A549 (cell line): ENCODE data around the gene PLD1. TPM values are rescaled to one million over a fixed set of nuclear protein-coding genes. Genes with fewer than 3 reads are reported as not detected.

Source experiments
- ATAC-seq, 2 experiments: fragments of 200-7000 bp in 1 of 2; fragments of >200 bp in 1 of 2; cut with Nextera tagmentation in 1 of 2; cut with Tn5 transposase in 1 of 2; 3 replicates each; pipeline versions ENCODE4 v1.8.0 to v1.9.1; 2018 to 2020; ENCODE audit warnings: mild to moderate bottlenecking in 1 of 2, moderate library complexity in 1 of 2
- CTCF ChIA-PET: fragments of 300-600 bp; sonication (Branson Sonifier 250); formaldehyde crosslinking; extraction: SDS; loops from one replicate; lab custom pipeline; 2021; ENCODE audit warnings: antibody characterized with exemption, inconsistent platforms; lab: Yijun Ruan, JAX
- POLR2A ChIA-PET: fragments of 350-600 bp; formaldehyde crosslinking; extraction: SDS; loops from one replicate; lab custom pipeline; 2021; ENCODE audit warnings: antibody characterized with exemption, inconsistent platforms; lab: Yijun Ruan, JAX
- DNase-seq, 2 experiments: peaks; one replicate each; pipeline versions ENCODE4 v3.0.0 to v3.0.0-alpha.2; 2011 to 2016; ENCODE audit warnings: low read depth in 1 of 2, low spot score in 1 of 2
- FAIRE-seq: peaks from 2 replicates; lab custom pipeline; 2011; peaks lifted over from hg19 to GRCh38; lab: Jason Lieb, UNC
- H3K27ac ChIP-seq, 2 experiments: fragments of >200 bp; sonication (Bioruptor Twin); formaldehyde crosslinking; 3 replicates each; pipeline ENCODE4 v1.5.1; 2016 to 2017
- H3K4me1 ChIP-seq: fragments of >200 bp; sonication (Bioruptor Twin); formaldehyde crosslinking; 3 replicates; pipeline ENCODE4 v1.6.1; 2016
- H3K4me2 ChIP-seq: fragments of >200 bp; sonication (Bioruptor Twin); formaldehyde crosslinking; 3 replicates; pipeline ENCODE4 v1.6.1; 2016
- H3K4me3 ChIP-seq: fragments of >200 bp; sonication (Bioruptor Twin); formaldehyde crosslinking; 3 replicates; pipeline ENCODE4 v1.5.1; 2016
- H3K9me3 ChIP-seq: fragments of >200 bp; sonication (Bioruptor Twin); formaldehyde crosslinking; 3 replicates; pipeline ENCODE4 v1.6.1; 2016
- BHLHE40 ChIP-seq: IDR thresholded peaks from 2 replicates; pipeline ENCODE4 v1.6.1; 2012; ENCODE audit warnings: low read depth, low read length, inconsistent platforms
- CHD4 ChIP-seq: fragments of 200-600 bp; sonication (generic); IDR thresholded peaks from 2 replicates; pipeline ENCODE4 v1.6.1; 2016; ENCODE audit warnings: antibody characterized with exemption, mild to moderate bottlenecking, borderline replicate concordance
- CTCF ChIP-seq: fragments of >200 bp; sonication (Bioruptor Twin); formaldehyde crosslinking; IDR thresholded peaks from 3 replicates; pipeline ENCODE4 v1.5.1; 2016
- E2F6 ChIP-seq: IDR thresholded peaks from 2 replicates; pipeline ENCODE4 v1.6.1; 2012; ENCODE audit warnings: low read depth, borderline replicate concordance
- EHF ChIP-seq: fragments of 250-450 bp; sonication (Bioruptor Pico); IDR thresholded peaks from 2 replicates; pipeline ENCODE4 v1.5.0; 2020; ENCODE audit warnings: mild to moderate bottlenecking
- ESRRA ChIP-seq: fragments of 150-350 bp; IDR thresholded peaks from 2 replicates; pipeline ENCODE4 v1.6.1; 2014; ENCODE audit warnings: mild to moderate bottlenecking, low read length, borderline replicate concordance
- HDAC2 ChIP-seq: fragments of 200-600 bp; sonication (generic); IDR thresholded peaks from 2 replicates; pipeline ENCODE4 v1.6.1; 2016
- HES2 ChIP-seq: fragments of >200 bp; sonication (Bioruptor Twin); formaldehyde crosslinking; IDR thresholded peaks from 2 replicates; pipeline ENCODE4 v1.6.1; 2016
- HMGXB4 ChIP-seq: fragments of 250-450 bp; sonication (Bioruptor Pico); IDR thresholded peaks from 2 replicates; pipeline ENCODE4 v1.5.0; 2021; ENCODE audit warnings: mild to moderate bottlenecking, moderate library complexity, borderline replicate concordance
- JUNB ChIP-seq: fragments of >200 bp; sonication (Bioruptor Twin); formaldehyde crosslinking; IDR thresholded peaks from 2 replicates; pipeline ENCODE4 v1.6.1; 2016
- MAFK ChIP-seq: fragments of 450-650 bp; IDR thresholded peaks from 2 replicates; pipeline ENCODE4 v1.6.1; 2014; ENCODE audit not compliant: partially characterized antibody
- MAX ChIP-seq: IDR thresholded peaks from 2 replicates; pipeline ENCODE4 v1.6.1; 2012
- PBX3 ChIP-seq: IDR thresholded peaks from 2 replicates; pipeline ENCODE4 v1.6.1; 2012
- RAD21 ChIP-seq, 2 experiments: fragments of >200 bp in 1 of 2; sonication (Bioruptor Twin) in 1 of 2; formaldehyde crosslinking in 1 of 2; IDR thresholded peaks in 1 of 2; conservative IDR thresholded peaks in 1 of 2; 2 replicates in 1 of 2; 3 replicates in 1 of 2; pipeline ENCODE4 v1.6.1; 2012 to 2018; ENCODE audit warnings: inconsistent platforms in 1 of 2
- REST ChIP-seq: fragments of 200-600 bp; sonication (generic); IDR thresholded peaks from 2 replicates; pipeline ENCODE4 v1.6.1; 2016; ENCODE audit warnings: antibody characterized with exemption, mild to moderate bottlenecking, moderate library complexity
- RFX5 ChIP-seq: fragments of 450-650 bp; IDR thresholded peaks from 2 replicates; pipeline ENCODE4 v1.7.1; 2014; ENCODE audit warnings: antibody characterized with exemption, mild to moderate bottlenecking, moderate library complexity
- SMC3 ChIP-seq: fragments of >200 bp; sonication (Bioruptor Twin); formaldehyde crosslinking; IDR thresholded peaks from 3 replicates; pipeline ENCODE4 v1.6.1; 2018; ENCODE audit warnings: inconsistent platforms
- SREBF2 ChIP-seq: fragments of 450-650 bp; IDR thresholded peaks from 2 replicates; pipeline ENCODE4 v1.6.1; 2014; ENCODE audit warnings: mild to moderate bottlenecking, moderate library complexity
- TFCP2L1 ChIP-seq: fragments of 250-450 bp; sonication (Bioruptor Pico); IDR thresholded peaks from 2 replicates; pipeline ENCODE4 v1.5.0; 2021; ENCODE audit warnings: mild to moderate bottlenecking
- TP53 ChIP-seq: fragments of 250-450 bp; sonication (Bioruptor Pico); IDR thresholded peaks from 2 replicates; pipeline ENCODE4 v1.5.0; 2021; ENCODE audit warnings: mild to moderate bottlenecking, moderate library complexity
- WGBS: methylation state at CpG from one replicate; pipeline ENCODE4 v1.1.6; 2017; ENCODE audit errors: missing lambda C conversion rate; 5-methylcytosine and 5-hydroxymethylcytosine counted together
- polyA plus RNA-seq, 4 experiments: library from polyadenylated mRNA; depleted of rRNA in 3 of 4; stranded (reverse); fragments of >200 nt; fragmentation: RNase III in 1 of 4; extraction: RNeasy Plus Mini Kit Qiagen cat#74134 plus additional on column Dnase treatment in 1 of 4; gene quantifications; 2 replicates in 3 of 4; 3 replicates in 1 of 4; pipeline ENCODE4 v1.2.3, GENCODE V29; 2011 to 2017

The PLD1 gene
- polyA plus RNA-seq, 2 of the 4 experiments (the other 2 are of a cell fraction), result 6.6 to 27.2 TPM

- Histone ChIP-seq H3K4me3 (no peak overlapping the region), H3K9me3 (no peaks in the 10 kb centered on the region), H3K4me2 (no peak overlapping the region)
- FAIRE-seq, result no peak
- CTCF ChIA-PET, result interaction anchor here (0.6 to 4.2 kb wide), 17 partner anchors 9 to 872 kb away, joined by 3 to 21 read pairs (median 4); no protein-coding TSS in a partner anchor
- peak; percentile 30 to 45 for DNase-seq
- POLR2A ChIA-PET, result no interaction called here
- 38% methylated on average over 4 of the region's 4 CpGs for WGBS
- TF ChIP-seq RAD21 (conservative IDR thresholded peaks at IDR 0.05 in 1 of 2, IDR thresholded peaks at IDR 0.05 in 1 of 2) (peak; percentile 69 to 73), SMC3 (peak; percentile 52), CTCF (peak; percentile 56), CHD4 (no peak)
- TF ChIP-seq, all 56 proteins: peak for 3
- Histone ChIP-seq H3K4me1 (peaks cover 6% of the 10 kb centered on the region; the same call in 1 of the 3 replicates), H3K27ac (peak overlapping the region; percentile 16 to 49; a peak in 2 of 6 replicates)
- peak in 1 of 2 experiments; percentile 70; a peak in 2 of 6 replicates for ATAC-seq
Measured at GRCh38 chr3:171646357-171647133, 163.7 kb downstream of the PLD1 start.

GRCh38 chr3:171644681-171645080, 165.6 kb downstream of the PLD1 start:
- no peaks in the 10 kb centered on the region for H3K9me3 ChIP-seq
- H3K4me3 ChIP-seq, result no peak overlapping the region
- 90% methylated on average over 8 of the region's 8 CpGs for WGBS
- POLR2A ChIA-PET, result no interaction called here
- H3K4me2 ChIP-seq, result no peak overlapping the region
- no peak for FAIRE-seq
- CTCF ChIA-PET, result interaction anchor here (0.7 to 4.2 kb wide), 5 partner anchors 126 to 190 kb away, joined by 3 to 21 read pairs (median 7); no protein-coding TSS in a partner anchor
- no peak for DNase-seq
- peaks cover 6% of the 10 kb centered on the region; the same call in 1 of the 3 replicates for H3K4me1 ChIP-seq
- no peak for TF ChIP-seq REST
- TF ChIP-seq SREBF2, result no peak
- no peak for TF ChIP-seq E2F6
- TF ChIP-seq CHD4, result no peak
- TF ChIP-seq SMC3, result no peak
- TF ChIP-seq MAFK, result no peak
- no peak for TF ChIP-seq TP53 (CRISPR knock-in tag)
- TF ChIP-seq EHF (CRISPR knock-in tag), result no peak
- no peak for TF ChIP-seq RFX5
- TF ChIP-seq HDAC2, result no peak
- no peak for TF ChIP-seq TFCP2L1 (CRISPR knock-in tag)
- no peak for TF ChIP-seq HMGXB4 (CRISPR knock-in tag)
- TF ChIP-seq HES2, result no peak
- no peak for TF ChIP-seq PBX3
- no peak for TF ChIP-seq BHLHE40
- TF ChIP-seq ESRRA, result no peak
- no peak for TF ChIP-seq MAX
- no peak for TF ChIP-seq JUNB
- no peak for ATAC-seq
- H3K27ac ChIP-seq, result no peak overlapping the region
